Endothelial cell of umbilical vein (primary cell): ENCODE results near the gene CYB5R4. TPM values are rescaled to one million over a fixed set of nuclear protein-coding genes. Genes with fewer than 3 reads are reported as not detected.

ENCODE experiments used
- BruUV-seq: library from RNA; stranded (reverse); fragments of 400-500 nt; replicated peaks from 2 replicates; lab custom pipeline; 2021; lab: Mats Ljungman, UMichigan
- CTCF ChIA-PET: fragments of 300-600, 350-600 bp; sonication (Branson Sonifier 250); formaldehyde crosslinking; loops from one replicate; lab custom pipeline; 2021; ENCODE audit warnings: antibody characterized with exemption, inconsistent platforms; lab: Charles Lee
- POLR2A ChIA-PET: fragments of 300-600, 350-600 bp; sonication (Branson Sonifier 250); formaldehyde crosslinking; loops from one replicate; lab custom pipeline; 2021; ENCODE audit warnings: antibody characterized with exemption, inconsistent platforms; lab: Charles Lee
- DNase-seq: peaks from one replicate; pipeline ENCODE4 v3.0.0-alpha.2; 2011; ENCODE audit warnings: low read depth, low spot score
- FAIRE-seq: peaks from 2 replicates; lab custom pipeline; 2011; peaks lifted over from hg19 to GRCh38; lab: Jason Lieb, UNC
- H2AFZ ChIP-seq: 2 replicates; pipeline ENCODE4 v1.6.0; 2012; ENCODE audit warnings: low read depth, low read length, control low read depth, inconsistent platforms
- H3K27ac ChIP-seq: 2 replicates; pipeline ENCODE4 v1.5.1; 2011; ENCODE audit warnings: low read depth, mild to moderate bottlenecking, control low read depth, low read length, moderate library complexity; ENCODE audit not compliant: insufficient read depth
- H3K27me3 ChIP-seq, 2 experiments: 2 replicates each; pipeline versions ENCODE4 v1.6.0 to v1.6.1; 2011; ENCODE audit warnings: low read length in 2 of 2, mixed read lengths in 1 of 2; ENCODE audit not compliant: control insufficient read depth in 2 of 2, insufficient read depth in 2 of 2
- H3K36me3 ChIP-seq, 2 experiments: 2 replicates in 1 of 2; 3 replicates in 1 of 2; pipeline ENCODE4 v1.5.1; 2011; ENCODE audit warnings: low read length in 2 of 2, mild to moderate bottlenecking in 1 of 2, moderate library complexity in 1 of 2; ENCODE audit not compliant: control insufficient read depth in 2 of 2, insufficient read depth in 2 of 2; ENCODE audit errors: extremely low read depth in 1 of 2
- H3K4me1 ChIP-seq: 3 replicates; pipeline ENCODE4 v1.5.1; 2011; ENCODE audit warnings: mild to moderate bottlenecking, low read length; ENCODE audit not compliant: control insufficient read depth, insufficient read depth; ENCODE audit errors: extremely low read depth
- H3K4me2 ChIP-seq: 2 replicates; pipeline ENCODE4 v1.6.1; 2011; ENCODE audit warnings: low read length, control low read depth, mixed read lengths; ENCODE audit not compliant: insufficient read depth
- H3K4me3 ChIP-seq, 3 experiments: fragments of 200-600 bp in 1 of 3; sonication (generic), shearing (Covaris generic) in 1 of 3; replicated peaks in 1 of 3; 2 replicates each; pipeline ENCODE4 v1.5.1; 2011 to 2016; ENCODE audit warnings: control low read depth in 3 of 3, low read length in 3 of 3, mild to moderate bottlenecking in 2 of 3, inconsistent platforms in 1 of 3, low read depth in 1 of 3, moderate library complexity in 1 of 3; ENCODE audit not compliant: insufficient read depth in 1 of 3
- H3K79me2 ChIP-seq: 2 replicates; pipeline ENCODE4 v1.6.0; 2012; ENCODE audit warnings: low read length, inconsistent platforms; ENCODE audit not compliant: control insufficient read depth, insufficient read depth
- H3K9ac ChIP-seq: replicated peaks from 2 replicates; pipeline ENCODE3; 2011; ENCODE audit warnings: low read length, control low read depth; ENCODE audit not compliant: insufficient read depth; ENCODE audit errors: extremely low read depth
- H3K9me1 ChIP-seq: replicated peaks from 3 replicates; pipeline ENCODE4 v1.6.0; 2011; ENCODE audit warnings: mild to moderate bottlenecking, low read length; ENCODE audit not compliant: control insufficient read depth, insufficient read depth; ENCODE audit errors: extremely low read depth
- H3K9me3 ChIP-seq: replicated peaks from 2 replicates; pipeline ENCODE4 v1.5.1; 2012; ENCODE audit warnings: low read length, inconsistent platforms; ENCODE audit not compliant: control insufficient read depth, insufficient read depth
- H4K20me1 ChIP-seq: replicated peaks from 2 replicates; pipeline ENCODE3; 2011; ENCODE audit warnings: mild to moderate bottlenecking, low read length; ENCODE audit not compliant: control insufficient read depth, insufficient read depth; ENCODE audit errors: extremely low read depth
- EZH2 ChIP-seq: IDR thresholded peaks from 2 replicates; pipeline ENCODE4 v1.6.1; 2012; ENCODE audit warnings: borderline replicate concordance, low read depth, mild to moderate bottlenecking, moderate library complexity, low read length, inconsistent platforms; ENCODE audit not compliant: severe bottlenecking
- FOS ChIP-seq: IDR thresholded peaks from 2 replicates; pipeline ENCODE4 v1.6.1; 2011; ENCODE audit warnings: mild to moderate bottlenecking, low read length, moderate library complexity, borderline replicate concordance; ENCODE audit not compliant: insufficient read depth
- GATA2 ChIP-seq: IDR thresholded peaks from 2 replicates; pipeline ENCODE4 v1.7.0; 2011; ENCODE audit warnings: low read depth, mild to moderate bottlenecking, moderate library complexity, mixed read lengths, low read length; ENCODE audit not compliant: insufficient read length, insufficient read depth
- JUN ChIP-seq: IDR thresholded peaks from 2 replicates; pipeline ENCODE4 v1.6.1; 2011; ENCODE audit warnings: borderline replicate concordance, low read depth; ENCODE audit not compliant: insufficient read length, insufficient read depth
- MYC ChIP-seq: IDR thresholded peaks from one replicate; pipeline ENCODE4 v1.6.1; 2011; ENCODE audit warnings: mild to moderate bottlenecking, low read depth, low read length
- POLR2AphosphoS5 ChIP-seq: IDR thresholded peaks from 2 replicates; pipeline ENCODE4 v1.6.1; 2012; ENCODE audit warnings: low read depth, mild to moderate bottlenecking, control low read depth, low read length, moderate library complexity; ENCODE audit not compliant: insufficient read depth
- dilution Hi-C: fragments of 300-500 bp; cut with MboI; formaldehyde crosslinking; loops from one replicate; pipeline ENCODE4 v1.15.0; 2019; ENCODE audit warnings: low sequenced_read_pairs; ENCODE audit not compliant: extremely low pct_ligation_motif_present
- intact Hi-C: fragments of 100-400 bp; cut with micrococcal nuclease; formaldehyde crosslinking; loops from one replicate; pipeline ENCODE4 v1.10.0; 2022
- polyA plus RNA-seq, 4 experiments: library from polyadenylated mRNA; depleted of rRNA in 3 of 4; stranded (reverse) in 3 of 4; unstranded in 1 of 4; fragments of >200 nt; gene quantifications; 2 replicates each; pipeline versions ENCODE4 v1.2.1 to v1.2.3, GENCODE V29; 2011 to 2012; ENCODE audit warnings: missing spikeins in 1 of 4
- total RNA-seq: library from RNA; stranded (reverse); gene quantifications from 2 replicates; pipeline ENCODE4 v1.2.3, GENCODE V29; 2021

CYB5R4 gene
- total and polyA plus RNA-seq, 2 donors (not counting 3 experiments of a cell fraction or from before 2014, with no cell fraction given) = 3.1 to 13.4 TPM

DNA sequence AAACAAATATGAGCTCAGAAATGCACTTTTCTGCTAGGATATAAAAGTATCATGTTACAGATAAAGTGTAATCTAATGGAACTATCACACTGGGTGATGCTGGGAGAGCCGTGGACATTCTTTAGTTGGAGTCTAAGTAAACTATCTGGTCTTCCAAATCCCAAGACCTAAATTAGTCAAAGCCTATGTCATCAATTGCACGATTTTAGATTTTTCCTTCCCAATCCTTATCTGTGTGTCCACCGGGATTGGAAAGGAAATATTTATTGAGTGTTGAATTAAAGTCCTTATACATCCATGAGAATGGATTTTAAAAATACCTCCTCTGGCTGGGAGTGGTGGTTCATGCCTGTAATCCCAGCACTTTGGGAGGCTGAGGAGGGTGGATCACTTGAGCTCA lies 154.4 kb downstream of the CYB5R4 start:
- Histone ChIP-seq H3K4me2 (no peak overlapping the region), H3K4me3 (no peak overlapping the region), H3K9ac (no peak overlapping the region), H3K4me1 (no peaks in the 10 kb centered on the region), H3K27me3 (no peaks in the 10 kb centered on the region), H3K79me2 (no peaks in the 10 kb centered on the region), H3K9me1 (no peaks in the 10 kb centered on the region), H3K27ac (no peak overlapping the region), H2AFZ (no peak overlapping the region), H4K20me1 (no peaks in the 10 kb centered on the region), H3K9me3 (no peaks in the 10 kb centered on the region), H3K36me3 (no peaks in the 10 kb centered on the region)
- no peak for TF ChIP-seq MYC
- no peak for TF ChIP-seq JUN
- no peak for TF ChIP-seq POLR2AphosphoS5
- TF ChIP-seq GATA2 = no peak
- TF ChIP-seq FOS = no peak
- no peak for TF ChIP-seq EZH2
- DNase-seq = no peak
- dilution Hi-C loops (no loop called here), intact Hi-C loops (no loop called here)
- POLR2A ChIA-PET = no interaction called here
- CTCF ChIA-PET = interaction anchor here (0.6 to 1.1 kb wide), 3 partner anchors 11 to 214 kb away, joined by 3 read pairs; partner anchors contain the start of gene CEP162
- BruUV-seq = no TSS peak
- FAIRE-seq = no peak

DNA sequence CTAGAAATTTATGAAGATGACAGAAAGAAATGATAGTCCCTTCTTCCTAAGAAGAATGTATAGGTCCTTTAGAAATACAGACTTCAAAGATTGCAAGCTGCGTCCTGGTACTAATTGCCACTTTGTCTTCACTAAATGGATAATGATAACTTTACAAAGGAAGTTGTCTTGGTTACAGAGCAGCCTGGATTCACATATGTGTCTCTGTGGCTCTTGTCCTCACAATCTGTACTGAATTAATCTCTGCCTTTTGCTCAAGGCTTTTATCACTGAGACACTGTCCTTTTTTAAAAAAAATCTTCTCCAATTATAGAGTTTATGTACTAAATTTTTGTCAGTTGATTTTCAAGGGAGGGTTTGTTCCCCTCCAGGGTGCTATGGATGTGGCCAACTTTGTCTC lies 156.5 kb downstream of the CYB5R4 start:
- Histone ChIP-seq H3K9me3 (no peaks in the 10 kb centered on the region), H3K9me1 (no peaks in the 10 kb centered on the region), H3K27ac (no peak overlapping the region), H3K79me2 (no peaks in the 10 kb centered on the region), H4K20me1 (no peaks in the 10 kb centered on the region), H2AFZ (no peak overlapping the region), H3K4me3 (no peak overlapping the region), H3K36me3 (no peaks in the 10 kb centered on the region), H3K4me1 (no peaks in the 10 kb centered on the region), H3K9ac (no peak overlapping the region), H3K27me3 (no peaks in the 10 kb centered on the region), H3K4me2 (no peak overlapping the region)
- dilution Hi-C loops = no loop called here
- FAIRE-seq = no peak
- DNase-seq = no peak
- intact Hi-C loops = no loop called here
- TF ChIP-seq FOS (no peak), EZH2 (no peak)
- BruUV-seq = no TSS peak
- ChIA-PET POLR2A (no interaction called here), CTCF (no interaction called here)

Other genes with a start within 250 kb of the CYB5R4 start
- 0.72 and 1.5 TPM in 2 replicates for gene SNAP91, start 150.6 kb upstream of the CYB5R4 start, total RNA-seq
- 1.3 and 1.4 TPM in 2 replicates for gene SNAP91, start 150.6 kb upstream of the CYB5R4 start, polyA plus RNA-seq
- gene RIPPLY2, start 6.3 kb upstream of the CYB5R4 start, total RNA-seq = 0.53 TPM in 1 of 2 replicates, not detected in the other
- 0.25 TPM in 1 of 2 replicates, not detected in the other for gene RIPPLY2, start 6.3 kb upstream of the CYB5R4 start, polyA plus RNA-seq
- gene MRAP2, start 174.1 kb downstream of the CYB5R4 start, total RNA-seq = 3.5 and 5.8 TPM in 2 replicates
- gene MRAP2, start 174.1 kb downstream of the CYB5R4 start, polyA plus RNA-seq = 8.3 and 8.6 TPM in 2 replicates